ENCODE measurements around the gene ELFN2. TPM values are rescaled to one million over a fixed set of nuclear protein-coding genes. Genes with fewer than 3 reads are reported as not detected.

Gene ELFN2
- total and polyA plus RNA-seq, 8 donors: 0.19 to 2.1 (median 1.1) TPM

DNA sequence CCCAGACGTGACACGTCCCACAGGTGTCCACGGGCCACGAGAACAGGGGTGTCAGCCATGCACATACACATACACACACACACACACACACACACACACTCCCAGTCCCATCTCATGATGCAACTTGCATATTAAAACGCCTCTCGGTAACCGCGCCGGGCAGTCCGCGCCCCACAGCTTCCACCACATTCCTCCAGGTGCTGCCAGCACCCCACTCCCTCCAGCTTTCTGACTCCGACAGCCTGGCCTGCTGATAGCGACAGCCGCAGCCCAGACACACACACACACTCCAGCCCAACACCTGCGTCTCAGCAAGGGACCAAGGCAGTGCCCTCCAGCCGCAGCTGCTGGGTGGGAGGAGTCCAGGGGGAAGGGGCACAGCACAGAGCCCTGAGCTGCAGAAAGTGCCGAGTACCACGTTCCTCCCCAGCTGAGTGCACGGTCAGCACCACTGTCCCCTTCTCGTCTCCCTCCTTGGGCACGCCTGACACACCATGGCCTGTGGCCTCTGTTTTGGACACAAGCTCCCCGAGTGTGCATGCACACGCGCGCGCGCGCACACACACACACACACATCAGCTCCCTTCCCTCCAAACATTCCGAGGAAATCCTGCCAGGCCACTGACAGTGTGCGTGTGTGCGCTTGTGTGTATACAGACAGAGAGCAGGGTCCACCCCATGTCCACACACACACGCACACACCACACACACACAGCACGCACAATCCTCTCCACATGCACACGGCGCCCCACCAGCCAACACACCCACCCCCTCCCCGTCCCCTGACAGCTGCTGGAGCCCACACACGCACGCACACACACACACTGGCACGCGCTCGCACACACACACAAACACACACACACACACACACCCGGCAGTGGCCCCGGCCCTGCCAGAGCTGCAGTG lies 1.2 kb downstream of the ELFN2 start:
- intact Hi-C loops (cut with DNase I): loop anchor here in 1 of 3 donors (5.0 kb wide), 1 partner anchor 109 kb away; no protein-coding TSS in a partner anchor
- no peak overlapping the region for H3K27ac ChIP-seq
- FAIRE-seq: no peak
- no peaks in the 10 kb centered on the region for H3K4me1 ChIP-seq
- ATAC-seq: peak in 3 of 4 donors; percentile 26 to 33 (median 32)
- no peak overlapping the region for H3K4me3 ChIP-seq
- H3K9me3 ChIP-seq: no peaks in the 10 kb centered on the region
- peaks cover 0 to 23% (median 0%) of the 10 kb centered on the region in 4 donors for H3K27me3 ChIP-seq
- 14% methylated on average over 43 of the region's 43 CpGs for WGBS, 2 donors
- TF ChIP-seq, protein P1, sequence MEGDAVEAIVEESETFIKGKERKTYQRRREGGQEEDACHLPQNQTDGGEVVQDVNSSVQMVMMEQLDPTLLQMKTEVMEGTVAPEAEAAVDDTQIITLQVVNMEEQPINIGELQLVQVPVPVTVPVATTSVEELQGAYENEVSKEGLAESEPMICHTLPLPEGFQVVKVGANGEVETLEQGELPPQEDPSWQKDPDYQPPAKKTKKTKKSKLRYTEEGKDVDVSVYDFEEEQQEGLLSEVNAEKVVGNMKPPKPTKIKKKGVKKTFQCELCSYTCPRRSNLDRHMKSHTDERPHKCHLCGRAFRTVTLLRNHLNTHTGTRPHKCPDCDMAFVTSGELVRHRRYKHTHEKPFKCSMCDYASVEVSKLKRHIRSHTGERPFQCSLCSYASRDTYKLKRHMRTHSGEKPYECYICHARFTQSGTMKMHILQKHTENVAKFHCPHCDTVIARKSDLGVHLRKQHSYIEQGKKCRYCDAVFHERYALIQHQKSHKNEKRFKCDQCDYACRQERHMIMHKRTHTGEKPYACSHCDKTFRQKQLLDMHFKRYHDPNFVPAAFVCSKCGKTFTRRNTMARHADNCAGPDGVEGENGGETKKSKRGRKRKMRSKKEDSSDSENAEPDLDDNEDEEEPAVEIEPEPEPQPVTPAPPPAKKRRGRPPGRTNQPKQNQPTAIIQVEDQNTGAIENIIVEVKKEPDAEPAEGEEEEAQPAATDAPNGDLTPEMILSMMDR (IDR thresholded peaks at IDR 0.05): no peak
- H3K36me3 ChIP-seq: no peaks in the 10 kb centered on the region
- DNase-seq: no peak

DNA sequence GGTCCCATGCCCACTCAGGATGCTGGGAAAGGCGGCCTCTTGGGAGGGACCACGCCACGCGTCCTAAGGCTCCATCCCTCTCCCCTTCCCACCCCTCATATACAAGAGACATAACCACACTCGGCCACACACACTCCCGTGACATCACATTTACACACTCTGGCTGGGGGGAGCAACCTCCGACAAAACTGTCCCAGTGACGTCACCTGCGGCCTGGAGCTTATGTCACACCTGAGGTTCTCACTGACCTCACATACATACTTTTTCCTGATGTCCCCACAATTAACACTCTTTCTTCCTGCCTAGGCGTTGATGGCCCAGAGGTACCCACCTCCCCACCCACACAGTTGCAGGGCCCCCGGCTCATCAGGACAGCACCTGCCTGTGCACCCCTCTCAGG lies 1.9 kb downstream of the ELFN2 start:
- Histone ChIP-seq H3K4me3 (no peak overlapping the region), H3K27me3 (peaks cover 0 to 29% (median 0%) of the 10 kb centered on the region in 4 donors), H3K9me3 (no peaks in the 10 kb centered on the region), H3K36me3 (no peaks in the 10 kb centered on the region), H3K4me1 (no peaks in the 10 kb centered on the region), H3K27ac (no peak overlapping the region)
- no peak for FAIRE-seq
- no peak for DNase-seq
- intact Hi-C loops (cut with DNase I): loop anchor here in 1 of 3 donors (5.0 kb wide), 1 partner anchor 108 kb away; no protein-coding TSS in a partner anchor
- WGBS, 2 donors: 75 to 81% methylated on average over 11 of the region's 11 CpGs
- ATAC-seq: no peak
- TF ChIP-seq, protein P1 (IDR thresholded peaks at IDR 0.05): no peak

DNA sequence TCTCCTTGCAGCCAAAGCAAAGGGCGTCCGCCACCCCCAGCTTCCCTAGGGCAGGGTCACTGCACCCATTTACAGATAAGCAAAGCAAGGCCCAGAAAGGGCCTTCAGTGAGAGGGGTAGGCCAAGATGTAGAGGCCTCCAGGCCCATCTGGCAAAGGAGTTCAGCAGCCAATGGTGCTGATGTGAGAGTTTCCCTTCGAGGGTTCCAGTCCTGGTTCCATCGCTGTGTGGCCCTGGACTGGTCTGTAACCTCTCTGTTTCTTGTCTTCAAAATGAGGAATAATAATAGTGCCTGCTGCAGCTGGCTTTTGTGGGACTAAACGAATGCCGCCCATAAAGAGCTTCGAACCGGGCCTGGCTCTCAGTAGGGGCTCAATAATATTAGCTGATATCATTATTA lies 4.0 kb downstream of the ELFN2 start:
- 74 to 94% methylated on average over 8 of the region's 8 CpGs for WGBS, 2 donors
- no peak for ATAC-seq
- FAIRE-seq: no peak
- TF ChIP-seq, protein P1 (IDR thresholded peaks at IDR 0.05): no peak
- Histone ChIP-seq H3K27me3 (peaks cover 0 to 23% (median 0%) of the 10 kb centered on the region in 4 donors), H3K27ac (no peak overlapping the region), H3K4me1 (no peaks in the 10 kb centered on the region), H3K9me3 (no peaks in the 10 kb centered on the region), H3K36me3 (no peaks in the 10 kb centered on the region), H3K4me3 (no peak overlapping the region)
- intact Hi-C loops (cut with DNase I): no loop called here
- no peak for DNase-seq

DNA sequence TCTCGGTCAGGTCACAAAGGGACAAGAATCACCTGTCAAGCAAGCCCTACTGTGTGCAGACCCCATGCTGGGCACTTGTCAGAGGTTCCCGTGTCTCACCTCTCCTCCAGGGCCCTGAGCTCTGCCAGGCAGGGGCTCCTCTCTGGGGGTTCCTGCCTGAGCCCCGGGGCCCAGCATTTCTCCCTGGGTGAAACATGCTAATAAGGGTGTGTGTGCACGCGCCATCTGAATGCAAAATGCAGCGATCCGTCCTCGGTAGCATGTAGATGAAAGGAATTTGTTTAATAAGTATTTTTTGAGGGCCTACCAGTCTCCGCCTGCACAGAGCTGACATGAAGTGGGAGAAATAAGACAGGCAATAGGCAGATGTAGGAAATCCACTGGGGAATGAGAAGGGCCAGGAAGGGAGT lies 5.8 kb downstream of the ELFN2 start:
- Histone ChIP-seq H3K27ac (no peak overlapping the region), H3K4me1 (no peaks in the 10 kb centered on the region), H3K4me3 (no peak overlapping the region), H3K36me3 (no peaks in the 10 kb centered on the region), H3K27me3 (peaks cover 0 to 17% (median 0%) of the 10 kb centered on the region in 4 donors), H3K9me3 (no peaks in the 10 kb centered on the region)
- intact Hi-C loops (cut with DNase I): no loop called here
- WGBS, 2 donors: 67 to 77% methylated on average over 9 of the region's 9 CpGs
- ATAC-seq: no peak
- DNase-seq: no peak
- TF ChIP-seq, protein P1 (IDR thresholded peaks at IDR 0.05): no peak
- no peak for FAIRE-seq

Measured in pancreas (tissue), 10 donors.